ENCODE data around the gene SPTBN1.

The SPTBN1 gene

GRCh38 chr2:54636415-54637139, 180.4 kb downstream of the SPTBN1 start:
- no peak overlapping the region for H3K4me3 ChIP-seq (ENCODE audit: low read depth, low read length)
- no peak for TF ChIP-seq CTCF (IDR thresholded peaks at IDR 0.05; ENCODE audit: low read depth, low read length, missing control alignments)
- no peak for DNase-seq (ENCODE audit: low read depth)

GRCh38 chr2:54638103-54638502, 182.0 kb downstream of the SPTBN1 start:
- no peak for TF ChIP-seq CTCF (IDR thresholded peaks at IDR 0.05; ENCODE audit: low read depth, low read length, missing control alignments)
- peak; percentile 30 for DNase-seq (ENCODE audit: low read depth)
- H3K4me3 ChIP-seq (ENCODE audit: low read depth, low read length): no peak overlapping the region

- no peak for TF ChIP-seq CTCF (IDR thresholded peaks at IDR 0.05; ENCODE audit: low read depth, low read length, missing control alignments)
- no peak for DNase-seq (ENCODE audit: low read depth)
- H3K4me3 ChIP-seq (ENCODE audit: low read depth, low read length): no peak overlapping the region
Observed at GRCh38 chr2:54638774-54639187, 182.7 kb downstream of the SPTBN1 start.

- H3K4me3 ChIP-seq (ENCODE audit: low read depth, low read length): no peak overlapping the region
- DNase-seq (ENCODE audit: low read depth): no peak
- TF ChIP-seq CTCF (IDR thresholded peaks at IDR 0.05; ENCODE audit: low read depth, low read length, missing control alignments): no peak
Observed at GRCh38 chr2:54639609-54640008, 183.5 kb downstream of the SPTBN1 start.

- TF ChIP-seq CTCF (IDR thresholded peaks at IDR 0.05; ENCODE audit: low read depth, low read length, missing control alignments): no peak
- no peak for DNase-seq (ENCODE audit: low read depth)
- no peak overlapping the region for H3K4me3 ChIP-seq (ENCODE audit: low read depth, low read length)
Observed at GRCh38 chr2:54640834-54641540, 184.9 kb downstream of the SPTBN1 start.

- H3K4me3 ChIP-seq (ENCODE audit: low read depth, low read length): no peak overlapping the region
- TF ChIP-seq CTCF (IDR thresholded peaks at IDR 0.05; ENCODE audit: low read depth, low read length, missing control alignments): no peak
- no peak for DNase-seq (ENCODE audit: low read depth)
Observed at GRCh38 chr2:54641988-54642387, 185.9 kb downstream of the SPTBN1 start.

Data from GM12864 (cell line).